Measurements from ENCODE around the gene CLMP.

GRCh38 chr11:123062892-123063825, 131.9 kb downstream of the CLMP start:
- TF ChIP-seq CTCF (IDR thresholded peaks at IDR 0.05; ENCODE audit: low read depth, low read length, poor library complexity, severe bottlenecking), result no peak
- TF ChIP-seq EZH2phosphoT487 (IDR thresholded peaks at IDR 0.05; ENCODE audit: borderline replicate concordance, low read length), result no peak
